Hepatocyte (in vitro differentiated cells): ENCODE results near the gene AUTS2. TPM values are rescaled to one million over a fixed set of nuclear protein-coding genes. Genes with fewer than 3 reads are reported as not detected.

ENCODE experiments used
- DNase-seq: peaks from one replicate; pipeline ENCODE4 v3.0.0-alpha.2; 2016; ENCODE audit warnings: low spot score
- H2AFZ ChIP-seq: fragments of 200-600 bp; sonication (generic); 2 replicates; pipeline ENCODE4 v1.6.0; 2016; ENCODE audit warnings: antibody characterized with exemption, mild to moderate bottlenecking
- H3K27ac ChIP-seq: fragments of 200-600 bp; sonication (generic); 2 replicates; pipeline ENCODE4 v1.5.1; 2016; ENCODE audit warnings: mild to moderate bottlenecking
- H3K27me3 ChIP-seq: fragments of 200-600 bp; sonication (generic); 2 replicates; pipeline ENCODE4 v1.6.1; 2016
- H3K36me3 ChIP-seq: fragments of 200-600 bp; sonication (generic); replicated peaks from 2 replicates; pipeline ENCODE4 v1.5.1; 2016; ENCODE audit warnings: low read depth; ENCODE audit not compliant: insufficient read depth
- H3K4me1 ChIP-seq: fragments of 200-600 bp; sonication (generic); 2 replicates; pipeline ENCODE4 v1.5.1; 2016; ENCODE audit warnings: mild to moderate bottlenecking, moderate library complexity; ENCODE audit not compliant: insufficient read depth
- H3K4me2 ChIP-seq: fragments of 200-600 bp; sonication (generic); 2 replicates; pipeline ENCODE4 v1.6.0; 2016
- H3K4me3 ChIP-seq: fragments of 200-600 bp; sonication (generic); 2 replicates; pipeline ENCODE4 v1.5.1; 2016; ENCODE audit warnings: mild to moderate bottlenecking
- H3K79me2 ChIP-seq: fragments of 200-600 bp; sonication (generic); 2 replicates; pipeline ENCODE4 v1.6.0; 2017; ENCODE audit warnings: mild to moderate bottlenecking
- H3K9me2 ChIP-seq: fragments of 200-600 bp; sonication (generic); replicated peaks from 2 replicates; pipeline ENCODE4 v1.6.0; 2017; ENCODE audit warnings: mild to moderate bottlenecking; ENCODE audit not compliant: insufficient read depth
- H3K9me3 ChIP-seq: fragments of 200-600 bp; sonication (generic); 2 replicates; pipeline ENCODE4 v1.5.1; 2016; ENCODE audit warnings: low read depth, mild to moderate bottlenecking
- H4K20me1 ChIP-seq: fragments of 200-600 bp; sonication (generic); 2 replicates; pipeline ENCODE4 v1.6.0; 2016; ENCODE audit warnings: mild to moderate bottlenecking; ENCODE audit not compliant: insufficient read depth, poor library complexity, severe bottlenecking
- CTCF ChIP-seq: fragments of 200-600 bp; sonication (generic); IDR thresholded peaks from 2 replicates; pipeline ENCODE4 v1.5.1; 2016; ENCODE audit warnings: antibody characterized with exemption, mild to moderate bottlenecking; ENCODE audit not compliant: poor library complexity
- EZH2 ChIP-seq: fragments of 200-600 bp; sonication (generic); IDR thresholded peaks from 2 replicates; pipeline ENCODE4 v1.6.1; 2016; ENCODE audit warnings: antibody characterized with exemption, mild to moderate bottlenecking, borderline replicate concordance
- EZH2phosphoT487 ChIP-seq: fragments of 200-600 bp; sonication (generic); IDR thresholded peaks from one replicate; pipeline ENCODE4 v1.6.1; 2018; ENCODE audit warnings: antibody characterized with exemption, mild to moderate bottlenecking, low read depth, moderate library complexity; ENCODE audit not compliant: unreplicated experiment, severe bottlenecking
- WGBS: methylation state at CpG from one replicate; pipeline ENCODE4 v1.1.6; 2016; ENCODE audit warnings: low lambda C conversion rate; ENCODE audit errors: missing lambda C conversion rate; 5-methylcytosine and 5-hydroxymethylcytosine counted together
- polyA plus RNA-seq: library from polyadenylated mRNA; unstranded; fragments of >200 nt; fragmentation: Nextera tagmentation; extraction: Ambion mirVana; gene quantifications from 2 replicates; pipeline ENCODE4 v1.2.1, GENCODE V29; 2016
- total RNA-seq: library from RNA; depleted of rRNA; stranded (reverse); fragments of >200 nt; gene quantifications from 2 replicates; pipeline ENCODE4 v1.2.3, GENCODE V29; 2014

The AUTS2 gene
- total and polyA plus RNA-seq, 2 experiments from 2014 or later, result 34.4 to 40.9 TPM

- Histone ChIP-seq H4K20me1 (no peaks in the 10 kb centered on the region), H3K4me3 (no peak overlapping the region), H3K9me2 (no peaks in the 10 kb centered on the region), H3K9me3 (no peaks in the 10 kb centered on the region), H3K27ac (no peak overlapping the region), H2AFZ (no peak overlapping the region), H3K79me2 (no peaks in the 10 kb centered on the region), H3K27me3 (no peaks in the 10 kb centered on the region), H3K4me1 (peaks cover 13% of the 10 kb centered on the region), H3K36me3 (no peaks in the 10 kb centered on the region), H3K4me2 (no peak overlapping the region)
- 68% methylated on average over 1 of the region's 1 CpG for WGBS
- no peak for DNase-seq
- no peak for TF ChIP-seq EZH2phosphoT487
- no peak for TF ChIP-seq EZH2
- no peak for TF ChIP-seq CTCF
These were observed 420.4 kb downstream of the AUTS2 start for GRCh38 chr7:70018700-70019099.

GRCh38 chr7:70027867-70028266 is 429.6 kb downstream of the AUTS2 start:
- no peak overlapping the region for H3K27ac ChIP-seq
- H3K4me1 ChIP-seq, result no peaks in the 10 kb centered on the region
- no peaks in the 10 kb centered on the region for H3K9me2 ChIP-seq
- DNase-seq, result no peak
- no peaks in the 10 kb centered on the region for H3K79me2 ChIP-seq
- 91% methylated on average over 4 of the region's 4 CpGs for WGBS
- H4K20me1 ChIP-seq, result no peaks in the 10 kb centered on the region
- no peak overlapping the region for H3K4me2 ChIP-seq
- H3K4me3 ChIP-seq, result no peak overlapping the region
- no peaks in the 10 kb centered on the region for H3K27me3 ChIP-seq
- H2AFZ ChIP-seq, result no peak overlapping the region
- H3K9me3 ChIP-seq, result no peaks in the 10 kb centered on the region
- TF ChIP-seq EZH2 (no peak), EZH2phosphoT487 (no peak), CTCF (no peak)
- H3K36me3 ChIP-seq, result no peaks in the 10 kb centered on the region

- Histone ChIP-seq H3K9me3 (no peaks in the 10 kb centered on the region), H4K20me1 (no peaks in the 10 kb centered on the region), H3K9me2 (no peaks in the 10 kb centered on the region), H3K79me2 (no peaks in the 10 kb centered on the region), H3K27me3 (no peaks in the 10 kb centered on the region), H3K4me3 (no peak overlapping the region), H3K27ac (no peak overlapping the region), H3K4me2 (no peak overlapping the region), H3K36me3 (no peaks in the 10 kb centered on the region), H2AFZ (no peak overlapping the region), H3K4me1 (no peaks in the 10 kb centered on the region)
- WGBS, result 96% methylated on average over 2 of the region's 2 CpGs
- no peak for DNase-seq
- TF ChIP-seq EZH2 (no peak), EZH2phosphoT487 (no peak), CTCF (no peak)
These were observed 430.3 kb downstream of the AUTS2 start for GRCh38 chr7:70028620-70029019.

GRCh38 chr7:70029993-70030392 is 431.7 kb downstream of the AUTS2 start:
- Histone ChIP-seq H3K36me3 (no peaks in the 10 kb centered on the region), H3K4me1 (no peaks in the 10 kb centered on the region), H2AFZ (no peak overlapping the region), H3K4me3 (no peak overlapping the region), H3K9me2 (no peaks in the 10 kb centered on the region), H3K27me3 (no peaks in the 10 kb centered on the region), H3K27ac (no peak overlapping the region), H3K9me3 (no peaks in the 10 kb centered on the region), H3K79me2 (no peaks in the 10 kb centered on the region), H4K20me1 (no peaks in the 10 kb centered on the region), H3K4me2 (no peak overlapping the region)
- WGBS, result 100% methylated on average over 1 of the region's 1 CpG
- DNase-seq, result no peak
- TF ChIP-seq EZH2 (no peak), CTCF (no peak), EZH2phosphoT487 (no peak)
